ENCODE data around the gene METTL26. TPM values are rescaled to one million over a fixed set of nuclear protein-coding genes. Genes with fewer than 3 reads are reported as not detected.
A peak's percentile ranks its signal among the peaks of the same experiment; 100 is the strongest.

Gene METTL26
- total and polyA plus RNA-seq, 9 of the 15 experiments (the other 6 are each of a cell fraction or from before 2014, with no cell fraction given), result 7.3 to 262 (median 80.9) TPM

DNA sequence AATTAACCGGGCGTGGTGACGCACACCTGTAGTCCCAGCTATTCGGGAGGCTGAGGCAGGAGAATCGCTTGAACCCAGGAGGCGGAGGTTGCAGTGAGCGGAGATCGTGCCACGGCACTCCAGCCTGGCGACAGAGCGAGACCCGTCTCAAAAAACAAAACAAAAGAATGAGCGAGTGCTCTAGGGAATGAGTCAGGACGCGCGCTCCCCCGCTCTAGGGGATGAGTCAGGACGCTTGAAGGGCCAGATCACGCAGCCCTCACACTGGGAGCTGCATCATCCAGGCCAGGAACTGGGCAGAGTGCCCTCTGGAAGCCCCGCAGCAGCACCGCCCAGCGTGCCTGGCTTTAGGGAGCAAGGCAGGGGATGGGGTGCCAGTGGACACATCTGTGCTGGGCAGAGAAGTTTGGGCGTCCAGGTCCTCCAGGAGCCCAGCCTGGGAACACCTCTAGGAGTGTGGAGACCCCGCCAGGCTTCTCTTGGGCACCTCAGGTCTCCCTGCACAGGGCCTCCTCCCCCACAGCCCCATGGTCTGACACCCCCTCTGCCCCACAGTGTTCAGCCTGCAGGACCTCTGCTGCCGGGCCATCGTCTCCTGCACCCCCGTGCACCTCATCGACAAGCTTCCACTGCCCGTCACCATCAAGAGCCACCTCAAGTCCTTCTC lies 9.2 kb downstream of the METTL26 start:
- BruUV-seq (replicated peaks), result no TSS peak
- H3K79me2 ChIP-seq (ENCODE audit: control insufficient read depth, insufficient read depth, low read length), result peaks cover 12% of the 10 kb centered on the region; the same call in 1 of the 3 replicates
- H3K4me3 ChIP-seq, result no peak overlapping the region
- DNase-seq (ENCODE audit: extremely low read depth in 1 of 4, low spot score in 3 of 4), result peak; percentile 54 to 70 (median 61)
- H3K9ac ChIP-seq (ENCODE audit: insufficient read depth in 1 of 2, low read depth in 2 of 2, low read length in 2 of 2), result peak overlapping the region in 1 of 2 experiments; percentile 64; a peak in 1 of 4 replicates
- intact Hi-C loops (cut with micrococcal nuclease), result no loop called here
- CTCF ChIA-PET (ENCODE audit: low intra/inter-chr PET ratio), result no interaction called here
- in situ Hi-C loops (cut with MboI), result no loop called here
- no peak overlapping the region for H2AFZ ChIP-seq (ENCODE audit: low read depth, low read length)
- peaks cover 36 to 92% of the 10 kb centered on the region in 2 experiments for H3K4me1 ChIP-seq (replicated peaks in 1 of 2; ENCODE audit: control insufficient read depth in 2 of 2, insufficient read depth in 2 of 2, low read length in 2 of 2)
- peak overlapping the region; percentile 58; the same call in 2 of the 3 replicates for H3K27ac ChIP-seq (ENCODE audit: extremely low read depth, low read depth, low read length)
- H4K20me1 ChIP-seq (replicated peaks; ENCODE audit: control insufficient read depth, insufficient read depth, low read length), result no peaks in the 10 kb centered on the region
- FAIRE-seq, result peak; percentile 69
- H3K36me3 ChIP-seq (ENCODE audit: control insufficient read depth, insufficient read depth, low read length), result peaks cover 23% of the 10 kb centered on the region; the same call in 2 of the 3 replicates
- no peaks in the 10 kb centered on the region for H3K27me3 ChIP-seq (ENCODE audit: control insufficient read depth in 2 of 2, insufficient read depth in 2 of 2, low read length in 2 of 2)
- no peak overlapping the region for H3K4me2 ChIP-seq (ENCODE audit: insufficient read depth, low read length)
- POLR2A ChIA-PET, result interaction anchor here (0.5 to 0.7 kb wide), 3 partner anchors 9 to 108 kb away, joined by 3 read pairs; partner anchors contain the start of gene METTL26
- ATAC-seq, result no peak
- no peaks in the 10 kb centered on the region for H3K9me1 ChIP-seq (ENCODE audit: control insufficient read depth, insufficient read depth, low read length)
- WGBS (ENCODE audit: insufficient coverage, low coverage, missing lambda C conversion rate), result 58% methylated on average over 21 of the region's 29 CpGs
- no peaks in the 10 kb centered on the region for H3K9me3 ChIP-seq (replicated peaks; ENCODE audit: control insufficient read depth, insufficient read depth, low read depth, low read length)
- TF ChIP-seq NCOA1 (IDR thresholded peaks at IDR 0.05; ENCODE audit: low read depth), result no peak
- no peak for TF ChIP-seq HNRNPH1 (optimal IDR thresholded peaks at IDR 0.05; ENCODE audit: low read depth, low read length)
- TF ChIP-seq SRSF3 (IDR thresholded peaks at IDR 0.05; ENCODE audit: insufficient read depth, low read length), result no peak
- TF ChIP-seq, protein P1, sequence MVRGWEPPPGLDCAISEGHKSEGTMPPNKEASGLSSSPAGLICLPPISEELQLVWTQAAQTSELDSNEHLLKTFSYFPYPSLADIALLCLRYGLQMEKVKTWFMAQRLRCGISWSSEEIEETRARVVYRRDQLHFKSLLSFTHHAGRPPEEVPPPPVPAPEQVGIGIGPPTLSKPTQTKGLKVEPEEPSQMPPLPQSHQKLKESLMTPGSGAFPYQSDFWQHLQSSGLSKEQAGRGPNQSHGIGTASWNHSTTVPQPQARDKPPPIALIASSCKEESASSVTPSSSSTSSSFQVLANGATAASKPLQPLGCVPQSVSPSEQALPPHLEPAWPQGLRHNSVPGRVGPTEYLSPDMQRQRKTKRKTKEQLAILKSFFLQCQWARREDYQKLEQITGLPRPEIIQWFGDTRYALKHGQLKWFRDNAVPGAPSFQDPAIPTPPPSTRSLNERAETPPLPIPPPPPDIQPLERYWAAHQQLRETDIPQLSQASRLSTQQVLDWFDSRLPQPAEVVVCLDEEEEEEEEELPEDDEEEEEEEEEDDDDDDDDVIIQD (CRISPR knock-in tag; IDR thresholded peaks at IDR 0.05), result no peak
- TF ChIP-seq ZNF197 (CRISPR knock-in tag; IDR thresholded peaks at IDR 0.05; ENCODE audit: low read depth), result no peak
- no peak for TF ChIP-seq JUNB (CRISPR knock-in tag; conservative IDR thresholded peaks at IDR 0.05)
- TF ChIP-seq THRAP3 (IDR thresholded peaks at IDR 0.05; ENCODE audit: borderline replicate concordance), result peak; percentile 74; the same call in 1 of the 2 replicates
- TF ChIP-seq HNRNPL (IDR thresholded peaks at IDR 0.05; ENCODE audit: low read depth, low read length), result no peak
- TF ChIP-seq IRF2 (CRISPR knock-in tag; IDR thresholded peaks at IDR 0.05), result no peak
- TF ChIP-seq NFE2 (IDR thresholded peaks at IDR 0.05; ENCODE audit: low read depth), result peak; percentile 79
- TF ChIP-seq SMARCC2 (IDR thresholded peaks at IDR 0.05; ENCODE audit: low read depth), result peak; percentile 44; the same call in 1 of the 2 replicates
- TF ChIP-seq, protein P2, sequence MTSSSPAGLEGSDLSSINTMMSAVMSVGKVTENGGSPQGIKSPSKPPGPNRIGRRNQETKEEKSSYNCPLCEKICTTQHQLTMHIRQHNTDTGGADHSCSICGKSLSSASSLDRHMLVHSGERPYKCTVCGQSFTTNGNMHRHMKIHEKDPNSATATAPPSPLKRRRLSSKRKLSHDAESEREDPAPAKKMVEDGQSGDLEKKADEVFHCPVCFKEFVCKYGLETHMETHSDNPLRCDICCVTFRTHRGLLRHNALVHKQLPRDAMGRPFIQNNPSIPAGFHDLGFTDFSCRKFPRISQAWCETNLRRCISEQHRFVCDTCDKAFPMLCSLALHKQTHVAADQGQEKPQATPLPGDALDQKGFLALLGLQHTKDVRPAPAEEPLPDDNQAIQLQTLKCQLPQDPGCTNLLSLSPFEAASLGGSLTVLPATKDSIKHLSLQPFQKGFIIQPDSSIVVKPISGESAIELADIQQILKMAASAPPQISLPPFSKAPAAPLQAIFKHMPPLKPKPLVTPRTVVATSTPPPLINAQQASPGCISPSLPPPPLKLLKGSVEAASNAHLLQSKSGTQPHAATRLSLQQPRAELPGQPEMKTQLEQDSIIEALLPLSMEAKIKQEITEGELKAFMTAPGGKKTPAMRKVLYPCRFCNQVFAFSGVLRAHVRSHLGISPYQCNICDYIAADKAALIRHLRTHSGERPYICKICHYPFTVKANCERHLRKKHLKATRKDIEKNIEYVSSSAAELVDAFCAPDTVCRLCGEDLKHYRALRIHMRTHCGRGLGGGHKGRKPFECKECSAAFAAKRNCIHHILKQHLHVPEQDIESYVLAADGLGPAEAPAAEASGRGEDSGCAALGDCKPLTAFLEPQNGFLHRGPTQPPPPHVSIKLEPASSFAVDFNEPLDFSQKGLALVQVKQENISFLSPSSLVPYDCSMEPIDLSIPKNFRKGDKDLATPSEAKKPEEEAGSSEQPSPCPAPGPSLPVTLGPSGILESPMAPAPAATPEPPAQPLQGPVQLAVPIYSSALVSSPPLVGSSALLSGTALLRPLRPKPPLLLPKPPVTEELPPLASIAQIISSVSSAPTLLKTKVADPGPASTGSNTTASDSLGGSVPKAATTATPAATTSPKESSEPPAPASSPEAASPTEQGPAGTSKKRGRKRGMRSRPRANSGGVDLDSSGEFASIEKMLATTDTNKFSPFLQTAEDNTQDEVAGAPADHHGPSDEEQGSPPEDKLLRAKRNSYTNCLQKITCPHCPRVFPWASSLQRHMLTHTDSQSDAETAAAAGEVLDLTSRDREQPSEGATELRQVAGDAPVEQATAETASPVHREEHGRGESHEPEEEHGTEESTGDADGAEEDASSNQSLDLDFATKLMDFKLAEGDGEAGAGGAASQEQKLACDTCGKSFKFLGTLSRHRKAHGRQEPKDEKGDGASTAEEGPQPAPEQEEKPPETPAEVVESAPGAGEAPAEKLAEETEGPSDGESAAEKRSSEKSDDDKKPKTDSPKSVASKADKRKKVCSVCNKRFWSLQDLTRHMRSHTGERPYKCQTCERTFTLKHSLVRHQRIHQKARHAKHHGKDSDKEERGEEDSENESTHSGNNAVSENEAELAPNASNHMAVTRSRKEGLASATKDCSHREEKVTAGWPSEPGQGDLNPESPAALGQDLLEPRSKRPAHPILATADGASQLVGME (CRISPR knock-in tag; IDR thresholded peaks at IDR 0.05), result no peak
- no peak for TF ChIP-seq KDM2B (CRISPR knock-in tag; IDR thresholded peaks at IDR 0.05)
